Measurements from ENCODE around the gene RNF213. TPM values are rescaled to one million over a fixed set of nuclear protein-coding genes. Genes with fewer than 3 reads are reported as not detected.

RNF213 gene
- total RNA-seq, 1 donor from 2014 or later: 228 TPM

DNA sequence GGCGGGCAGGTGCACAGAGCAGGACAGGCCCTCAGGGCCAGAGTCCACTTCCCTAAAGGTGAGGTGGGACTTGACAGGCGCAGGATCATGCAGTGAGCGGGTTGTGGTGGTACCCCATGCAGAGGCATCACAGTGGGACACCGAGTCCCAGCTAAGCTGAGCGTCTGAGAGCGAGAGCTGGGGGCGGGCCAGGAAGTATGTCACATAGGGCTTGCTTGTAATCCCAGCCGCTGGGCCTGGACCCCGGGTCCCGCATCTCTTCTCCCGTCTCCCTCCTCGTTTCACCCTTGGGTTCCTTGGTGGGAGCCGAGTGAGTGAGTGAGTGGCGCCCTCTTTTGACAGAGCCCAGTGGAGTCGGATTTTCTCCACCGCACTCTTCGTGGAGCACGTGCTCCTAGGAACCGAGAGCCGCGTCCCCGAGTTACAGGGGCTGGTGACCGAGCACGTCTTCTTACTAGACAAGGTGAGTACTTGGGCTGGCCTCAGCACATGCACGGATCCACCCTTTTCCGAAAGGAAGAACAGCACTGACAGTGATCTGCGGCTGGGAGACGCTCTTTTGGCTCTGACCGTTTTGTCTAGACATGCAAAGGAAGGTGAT, 103.5 kb downstream of the RNF213 start:
- ATAC-seq (ENCODE audit: low read depth): no peak
- POLR2A ChIA-PET: no interaction called here
- Mint-ChIP-seq H3K36me3 (ENCODE audit: low read depth) (peaks cover 92% of the 10 kb centered on the region), H3K4me1 (no peaks in the 10 kb centered on the region), H3K4me3 (no peak overlapping the region), H3K9me3 (no peaks in the 10 kb centered on the region), H3K27ac (no peak overlapping the region), H3K27me3 (no peaks in the 10 kb centered on the region)
- TF ChIP-seq, protein P1, sequence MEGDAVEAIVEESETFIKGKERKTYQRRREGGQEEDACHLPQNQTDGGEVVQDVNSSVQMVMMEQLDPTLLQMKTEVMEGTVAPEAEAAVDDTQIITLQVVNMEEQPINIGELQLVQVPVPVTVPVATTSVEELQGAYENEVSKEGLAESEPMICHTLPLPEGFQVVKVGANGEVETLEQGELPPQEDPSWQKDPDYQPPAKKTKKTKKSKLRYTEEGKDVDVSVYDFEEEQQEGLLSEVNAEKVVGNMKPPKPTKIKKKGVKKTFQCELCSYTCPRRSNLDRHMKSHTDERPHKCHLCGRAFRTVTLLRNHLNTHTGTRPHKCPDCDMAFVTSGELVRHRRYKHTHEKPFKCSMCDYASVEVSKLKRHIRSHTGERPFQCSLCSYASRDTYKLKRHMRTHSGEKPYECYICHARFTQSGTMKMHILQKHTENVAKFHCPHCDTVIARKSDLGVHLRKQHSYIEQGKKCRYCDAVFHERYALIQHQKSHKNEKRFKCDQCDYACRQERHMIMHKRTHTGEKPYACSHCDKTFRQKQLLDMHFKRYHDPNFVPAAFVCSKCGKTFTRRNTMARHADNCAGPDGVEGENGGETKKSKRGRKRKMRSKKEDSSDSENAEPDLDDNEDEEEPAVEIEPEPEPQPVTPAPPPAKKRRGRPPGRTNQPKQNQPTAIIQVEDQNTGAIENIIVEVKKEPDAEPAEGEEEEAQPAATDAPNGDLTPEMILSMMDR (IDR thresholded peaks at IDR 0.05): no peak
- CTCF ChIA-PET: no interaction called here
- DNase-seq: no peak
- intact Hi-C loops (cut with micrococcal nuclease): loop anchor here (5.0 kb wide), 1 partner anchor 167 kb away; no protein-coding TSS in a partner anchor

DNA sequence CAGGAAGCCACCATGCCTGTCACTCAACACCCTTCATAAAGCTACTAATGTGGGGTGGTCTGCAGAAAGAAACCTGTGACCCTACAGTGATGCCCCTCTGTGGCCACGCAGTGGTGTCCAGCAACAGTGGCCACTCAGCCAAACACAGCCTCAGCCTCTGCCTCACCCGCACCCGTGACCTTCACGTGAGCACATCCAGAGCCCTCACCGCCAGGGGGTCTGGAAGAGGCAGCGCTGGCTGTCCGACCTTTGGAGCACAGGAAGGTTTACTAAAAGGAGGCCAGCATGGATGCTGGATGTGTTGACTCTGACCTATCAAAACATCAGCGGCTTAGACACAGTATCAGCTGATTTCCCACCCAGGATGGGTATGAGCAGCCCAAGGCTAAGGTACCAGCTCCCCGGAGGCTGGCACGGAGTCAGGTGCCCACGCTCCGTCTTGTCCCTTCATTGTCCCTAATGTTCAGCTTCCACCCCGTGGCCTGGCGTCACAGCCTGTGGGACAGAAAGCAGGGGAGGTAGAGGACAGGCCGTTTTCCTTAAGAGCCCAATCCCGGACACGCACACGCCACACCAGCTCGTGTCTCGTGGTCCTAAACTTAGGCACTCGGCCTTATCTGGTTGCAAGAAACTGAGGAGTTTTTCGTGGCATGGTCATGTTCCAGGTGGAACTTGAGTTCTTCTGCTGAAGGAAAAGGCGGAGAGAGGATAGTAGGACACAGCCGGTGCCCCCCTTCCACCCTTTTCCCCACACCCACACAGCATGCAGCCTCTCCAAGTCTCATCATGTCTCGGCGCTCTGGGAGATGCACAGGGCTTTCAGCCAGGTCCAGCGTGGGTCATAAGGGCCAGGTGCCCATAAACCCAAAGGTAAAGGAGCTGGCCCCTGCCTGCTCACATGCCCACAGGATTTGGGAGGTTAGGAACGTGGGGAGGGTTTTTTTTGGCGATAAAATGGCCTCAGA, 104.6 kb downstream of the RNF213 start:
- ChIA-PET CTCF (no interaction called here), POLR2A (no interaction called here)
- Mint-ChIP-seq H3K36me3 (ENCODE audit: low read depth) (peaks cover 92% of the 10 kb centered on the region), H3K27me3 (no peaks in the 10 kb centered on the region), H3K27ac (no peak overlapping the region), H3K9me3 (no peaks in the 10 kb centered on the region), H3K4me3 (no peak overlapping the region), H3K4me1 (no peaks in the 10 kb centered on the region)
- DNase-seq: no peak
- intact Hi-C loops (cut with micrococcal nuclease): no loop called here
- TF ChIP-seq, protein P1 (IDR thresholded peaks at IDR 0.05): no peak
- no peak for ATAC-seq (ENCODE audit: low read depth)

DNA sequence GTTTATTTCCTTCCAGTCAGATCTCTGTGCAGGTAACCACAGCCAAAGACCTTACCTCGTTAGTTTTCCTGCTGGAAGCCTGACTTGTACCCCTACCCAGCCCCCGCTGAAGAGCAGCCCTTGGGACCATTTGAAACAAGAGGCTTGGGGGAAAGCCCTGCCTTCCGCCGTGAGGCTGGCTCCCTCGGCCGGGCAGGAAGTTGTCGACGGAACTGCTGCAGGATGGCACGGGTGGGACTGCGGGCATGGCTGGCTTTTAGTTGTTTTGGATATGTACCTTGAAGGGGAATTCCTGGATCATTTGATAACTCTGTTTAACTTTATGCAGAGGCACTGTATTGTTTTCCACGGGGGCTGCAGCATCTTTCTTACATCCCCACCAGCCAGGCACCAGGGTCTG, 105.3 kb downstream of the RNF213 start:
- Mint-ChIP-seq H3K27ac (no peak overlapping the region), H3K4me1 (no peaks in the 10 kb centered on the region), H3K36me3 (ENCODE audit: low read depth) (peaks cover 92% of the 10 kb centered on the region), H3K27me3 (no peaks in the 10 kb centered on the region), H3K9me3 (no peaks in the 10 kb centered on the region), H3K4me3 (no peak overlapping the region)
- intact Hi-C loops (cut with micrococcal nuclease): no loop called here
- ATAC-seq (ENCODE audit: low read depth) (no peak), DNase-seq (no peak)
- ChIA-PET POLR2A (no interaction called here), CTCF (no interaction called here)
- TF ChIP-seq, protein P1 (IDR thresholded peaks at IDR 0.05): no peak

DNA sequence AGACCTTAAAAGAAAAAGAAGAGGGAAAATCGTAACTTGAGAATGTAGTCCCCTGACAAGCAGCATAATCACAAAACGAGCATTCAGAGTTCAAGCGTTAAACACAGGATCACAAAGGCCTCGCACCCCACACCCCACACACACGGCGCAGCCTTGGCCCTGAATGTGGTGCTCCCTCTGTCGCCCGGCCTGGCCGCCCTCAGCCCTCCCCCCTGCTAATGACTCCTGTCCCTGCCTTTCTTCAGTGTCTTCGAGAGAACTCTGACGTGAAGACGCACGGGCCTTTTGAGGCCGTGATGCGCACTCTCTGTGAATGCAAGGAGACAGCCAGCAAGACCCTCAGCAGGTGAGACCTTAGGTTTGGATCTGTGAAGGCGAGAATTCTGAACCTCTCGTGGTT, 106.9 kb downstream of the RNF213 start:
- CTCF ChIA-PET: no interaction called here

DNA sequence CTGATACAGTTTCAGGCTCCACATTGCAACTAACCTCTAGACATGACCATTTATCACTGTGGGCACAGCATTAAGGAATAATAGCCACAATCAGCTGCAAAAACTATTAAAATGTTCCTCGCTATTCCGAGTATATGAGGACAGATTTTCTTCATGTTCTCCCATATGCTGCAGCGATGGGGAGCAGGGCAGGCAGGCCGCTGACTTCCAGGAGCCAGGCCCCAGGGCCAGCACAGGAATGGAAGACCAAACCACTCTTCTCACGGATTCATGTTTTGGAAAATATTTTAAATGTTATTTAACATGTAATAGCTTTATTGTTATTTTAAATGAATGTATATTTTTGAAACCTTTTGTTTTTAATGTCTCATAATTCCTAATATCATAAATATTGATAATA, 110.5 kb downstream of the RNF213 start:
- POLR2A ChIA-PET: no interaction called here
- Mint-ChIP-seq H3K9me3 (no peaks in the 10 kb centered on the region), H3K4me1 (no peaks in the 10 kb centered on the region), H3K27ac (no peak overlapping the region), H3K4me3 (no peak overlapping the region), H3K27me3 (no peaks in the 10 kb centered on the region), H3K36me3 (ENCODE audit: low read depth) (peaks cover 91% of the 10 kb centered on the region)
- TF ChIP-seq, protein P1 (IDR thresholded peaks at IDR 0.05): no peak
- ATAC-seq (ENCODE audit: low read depth) (no peak), DNase-seq (no peak)
- intact Hi-C loops (cut with micrococcal nuclease): no loop called here
- CTCF ChIA-PET: no interaction called here

More for the DNA sequence above, 106.9 kb downstream of the RNF213 start:
- POLR2A ChIA-PET: no interaction called here
- Mint-ChIP-seq H3K36me3 (ENCODE audit: low read depth) (peaks cover 89% of the 10 kb centered on the region), H3K9me3 (no peaks in the 10 kb centered on the region), H3K27ac (no peak overlapping the region), H3K4me1 (no peaks in the 10 kb centered on the region), H3K4me3 (no peak overlapping the region), H3K27me3 (no peaks in the 10 kb centered on the region)
- intact Hi-C loops (cut with micrococcal nuclease): no loop called here
- TF ChIP-seq, protein P1 (IDR thresholded peaks at IDR 0.05): no peak
- ATAC-seq (ENCODE audit: low read depth): no peak
- no peak for DNase-seq

Measured in activated B cell treated with CpG ODN at 0.5 μM for 24 hours (primary cell).